GM19099 (cell line): ENCODE results near the gene EP400.

Experiments used
- POLR2A ChIP-seq: IDR thresholded peaks from 3 replicates; pipeline ENCODE4 v1.6.1; 2011; ENCODE audit warnings: low read depth; ENCODE audit not compliant: insufficient read length; ENCODE audit errors: extremely low read depth

Gene EP400

GRCh38 chr12:132049442-132049841 lies 99.7 kb downstream of the EP400 start:
- TF ChIP-seq POLR2A, result no peak

GRCh38 chr12:132049876-132050275 lies 100.1 kb downstream of the EP400 start:
- no peak for TF ChIP-seq POLR2A

- no peak for TF ChIP-seq POLR2A
Measured at GRCh38 chr12:132052196-132052932, 102.6 kb downstream of the EP400 start.

- no peak for TF ChIP-seq POLR2A
Measured at GRCh38 chr12:132053338-132054330, 103.9 kb downstream of the EP400 start.

GRCh38 chr12:132054983-132055382 lies 105.2 kb downstream of the EP400 start:
- TF ChIP-seq POLR2A, result no peak

GRCh38 chr12:132055535-132056096 lies 105.9 kb downstream of the EP400 start:
- TF ChIP-seq POLR2A, result no peak

GRCh38 chr12:132056320-132056719 lies 106.6 kb downstream of the EP400 start:
- TF ChIP-seq POLR2A, result no peak

GRCh38 chr12:132056951-132057350 lies 107.2 kb downstream of the EP400 start:
- TF ChIP-seq POLR2A, result no peak

- no peak for TF ChIP-seq POLR2A
Measured at GRCh38 chr12:132057691-132058090, 107.9 kb downstream of the EP400 start.

GRCh38 chr12:132061197-132061596 lies 111.5 kb downstream of the EP400 start:
- TF ChIP-seq POLR2A, result no peak

GRCh38 chr12:132061641-132062430 lies 112.1 kb downstream of the EP400 start:
- no peak for TF ChIP-seq POLR2A

- TF ChIP-seq POLR2A, result no peak
Measured at GRCh38 chr12:132062481-132062880, 112.7 kb downstream of the EP400 start.

- no peak for TF ChIP-seq POLR2A
Measured at GRCh38 chr12:132063491-132063890, 113.7 kb downstream of the EP400 start.

- no peak for TF ChIP-seq POLR2A
Measured at GRCh38 chr12:132064631-132065030, 114.9 kb downstream of the EP400 start.

GRCh38 chr12:132065203-132065602 lies 115.5 kb downstream of the EP400 start:
- no peak for TF ChIP-seq POLR2A
